ENCODE results near the gene AS3MT. TPM values are rescaled to one million over a fixed set of nuclear protein-coding genes. Genes with fewer than 3 reads are reported as not detected.
"Not testable (repeated sequence)": the region's sequence is repeated elsewhere in the genome, so short reads cannot be mapped to it uniquely, and the experiment has no call there.

AS3MT gene
- total and polyA plus RNA-seq, 8 donors, result 0.43 to 7.6 (median 3.9) TPM; not detected in 1

GRCh38 chr10:102832987-102833386 is 36.3 kb upstream of the AS3MT start:
- no peak overlapping the region for H3K4me3 ChIP-seq
- H3K27me3 ChIP-seq, result no peaks in the 10 kb centered on the region
- peaks cover 0 to 7% (median 2%) of the 10 kb centered on the region in 4 donors for H3K9me3 ChIP-seq
- no peak for DNase-seq
- intact Hi-C loops (cut with DNase I; ENCODE audit: low total_unique reads), result loop anchor here (10.0 kb wide), 1 partner anchor 242 kb away; no protein-coding TSS in a partner anchor
- no peak for TF ChIP-seq POLR2AphosphoS5 (IDR thresholded peaks at IDR 0.05)
- no peak for TF ChIP-seq CTCF (IDR thresholded peaks at IDR 0.05)
- no peak for TF ChIP-seq EP300 (IDR thresholded peaks at IDR 0.05)
- no peak for TF ChIP-seq POLR2A (IDR thresholded peaks at IDR 0.05)
- 75 to 91% (median 83%) methylated on average over 4 of the region's 4 CpGs for WGBS, 5 donors
- H3K27ac ChIP-seq, result no peak overlapping the region
- H3K36me3 ChIP-seq, result no peaks in the 10 kb centered on the region
- H3K4me1 ChIP-seq, result peaks cover 0 to 13% (median 6%) of the 10 kb centered on the region in 4 donors

- H3K4me3 ChIP-seq, result no peak overlapping the region
- no peak overlapping the region for H3K27ac ChIP-seq
- TF ChIP-seq CTCF (IDR thresholded peaks at IDR 0.05) (no peak), EP300 (IDR thresholded peaks at IDR 0.05) (no peak), POLR2A (IDR thresholded peaks at IDR 0.05) (no peak), POLR2AphosphoS5 (IDR thresholded peaks at IDR 0.05) (no peak)
- WGBS, 5 donors, result 46 to 60% (median 50%) methylated on average over 9 of the region's 9 CpGs
- peaks cover 4 to 14% (median 9%) of the 10 kb centered on the region in 4 donors for H3K9me3 ChIP-seq
- no peaks in the 10 kb centered on the region for H3K36me3 ChIP-seq
- intact Hi-C loops (cut with DNase I; ENCODE audit: low total_unique reads), result loop anchor here (10.0 kb wide), 1 partner anchor 241 kb away; no protein-coding TSS in a partner anchor
- DNase-seq, result no peak
- H3K27me3 ChIP-seq, result no peaks in the 10 kb centered on the region
- H3K4me1 ChIP-seq, result peaks cover 0 to 13% (median 6%) of the 10 kb centered on the region in 4 donors
Measured at GRCh38 chr10:102834143-102834542, 35.1 kb upstream of the AS3MT start.

GRCh38 chr10:102835007-102835482 is 34.2 kb upstream of the AS3MT start:
- Histone ChIP-seq H3K9me3 (peaks cover 4 to 14% (median 9%) of the 10 kb centered on the region in 4 donors), H3K27ac (no peak overlapping the region), H3K27me3 (no peaks in the 10 kb centered on the region), H3K36me3 (no peaks in the 10 kb centered on the region), H3K4me1 (peaks cover 0 to 13% (median 6%) of the 10 kb centered on the region in 4 donors), H3K4me3 (no peak overlapping the region)
- intact Hi-C loops (cut with DNase I; ENCODE audit: low total_unique reads), result loop anchor here (5.0 to 10.0 kb wide), 2 partner anchors 67 to 240 kb away; no protein-coding TSS in a partner anchor
- peak; percentile 82 to 92 for DNase-seq
- peak in 1 of 3 donors; percentile 28 for TF ChIP-seq POLR2AphosphoS5 (IDR thresholded peaks at IDR 0.05)
- peak in 5 of 7 experiments; percentile 74 to 89 (median 78) for TF ChIP-seq CTCF (IDR thresholded peaks at IDR 0.05)
- no peak for TF ChIP-seq POLR2A (IDR thresholded peaks at IDR 0.05)
- 61 to 84% (median 66%) methylated on average over 9 to 11 of the region's 11 CpGs for WGBS, 5 donors

GRCh38 chr10:102837230-102837721 is 32.0 kb upstream of the AS3MT start, which contains the start of gene CYP17A1:
TSS of gene CYP17A1 (minus strand) at chr10:102837413. CDS start at chr10:102837361, 52 bp downstream.
- H3K4me1 ChIP-seq, result peaks cover 0 to 18% (median 11%) of the 10 kb centered on the region in 4 donors
- WGBS, 5 donors, result 25 to 50% (median 44%) methylated on average over 5 of the region's 5 CpGs
- peaks cover 4 to 14% (median 9%) of the 10 kb centered on the region in 4 donors for H3K9me3 ChIP-seq
- H3K36me3 ChIP-seq, result no peaks in the 10 kb centered on the region
- no peaks in the 10 kb centered on the region for H3K27me3 ChIP-seq
- H3K4me3 ChIP-seq, result no peak within 1 kb of the TSS
- intact Hi-C loops (cut with DNase I; ENCODE audit: low total_unique reads), result loop anchor here (5.0 to 10.0 kb wide), 2 partner anchors 65 to 238 kb away; no protein-coding TSS in a partner anchor
- TF ChIP-seq POLR2AphosphoS5 (IDR thresholded peaks at IDR 0.05), result no peak
- no peak within 1 kb of the TSS for H3K27ac ChIP-seq
- DNase-seq, result peak; percentile 50 to 76

- Histone ChIP-seq H3K4me1 (peaks cover 0 to 18% (median 11%) of the 10 kb centered on the region in 4 donors), H3K9me3 (peaks cover 4 to 14% (median 9%) of the 10 kb centered on the region in 4 donors)
- H3K36me3 ChIP-seq, DNase-seq, H3K27me3 ChIP-seq, H3K27ac ChIP-seq, H3K4me3 ChIP-seq: not testable (repeated sequence)
- intact Hi-C loops (cut with DNase I; ENCODE audit: low total_unique reads), result loop anchor here (5.0 to 10.0 kb wide), 2 partner anchors 64 to 236 kb away; no protein-coding TSS in a partner anchor
- WGBS, 5 donors, result 55 to 69% (median 64%) methylated on average over 9 of the region's 9 CpGs
Measured at GRCh38 chr10:102838276-102838927, 30.9 kb upstream of the AS3MT start.

Data from stomach (tissue), 9 donors.